Dermis blood vessel endothelial cell (primary cell): ENCODE data around the gene PDE10A. TPM values are rescaled to one million over a fixed set of nuclear protein-coding genes. Genes with fewer than 3 reads are reported as not detected.
"Not testable (repeated sequence)": the region's sequence is repeated elsewhere in the genome, so short reads cannot be mapped to it uniquely, and the experiment has no call there.

ENCODE experiments used
- DNase-seq: peaks from one replicate; pipeline ENCODE4 v3.0.0; 2010
- total RNA-seq: library from RNA; depleted of rRNA; stranded (reverse); fragments of >200 nt; gene quantifications from 2 replicates; pipeline ENCODE4 v1.2.3, GENCODE V29; 2014

PDE10A gene
- total RNA-seq, 1 donor from 2014 or later = 9.7 TPM

GRCh38 chr6:165519316-165519715, 143.7 kb downstream of the PDE10A start:
- DNase-seq = no peak

DNA sequence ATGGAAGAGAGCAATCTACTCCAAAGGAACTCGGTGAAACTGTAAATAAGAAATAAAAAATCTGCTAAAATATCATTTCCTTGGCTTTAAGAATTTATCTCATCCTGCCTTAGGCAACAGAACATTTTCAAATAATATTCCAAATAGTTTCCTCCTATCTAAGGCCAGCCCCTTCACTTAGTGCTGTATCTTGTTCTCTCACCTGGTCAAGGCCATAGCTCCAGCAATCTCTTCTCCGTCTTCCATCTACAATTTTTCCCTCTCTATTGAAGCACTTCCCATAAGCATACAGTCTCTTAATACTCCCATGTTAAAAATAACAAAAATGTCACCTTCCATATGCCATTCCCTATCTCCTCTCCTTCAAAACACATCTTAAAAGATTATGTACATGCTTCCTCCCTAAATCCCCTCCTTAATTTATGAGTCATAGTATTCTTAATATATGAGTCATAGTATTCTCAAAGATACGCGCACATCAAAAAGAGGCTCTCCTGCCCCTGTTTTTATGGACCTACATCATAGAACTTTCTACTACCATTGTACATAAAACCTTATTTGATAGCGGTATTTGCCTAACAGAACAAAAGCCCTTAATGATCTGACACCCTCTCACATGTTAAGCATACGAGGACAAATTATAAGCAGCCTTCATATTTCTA, 146.9 kb downstream of the PDE10A start:
- peak; percentile 63 for DNase-seq

- DNase-seq = no peak
Observed at GRCh38 chr6:165514621-165515020, 148.4 kb downstream of the PDE10A start.

- no peak for DNase-seq
Observed at GRCh38 chr6:165511807-165512206, 151.2 kb downstream of the PDE10A start.

DNA sequence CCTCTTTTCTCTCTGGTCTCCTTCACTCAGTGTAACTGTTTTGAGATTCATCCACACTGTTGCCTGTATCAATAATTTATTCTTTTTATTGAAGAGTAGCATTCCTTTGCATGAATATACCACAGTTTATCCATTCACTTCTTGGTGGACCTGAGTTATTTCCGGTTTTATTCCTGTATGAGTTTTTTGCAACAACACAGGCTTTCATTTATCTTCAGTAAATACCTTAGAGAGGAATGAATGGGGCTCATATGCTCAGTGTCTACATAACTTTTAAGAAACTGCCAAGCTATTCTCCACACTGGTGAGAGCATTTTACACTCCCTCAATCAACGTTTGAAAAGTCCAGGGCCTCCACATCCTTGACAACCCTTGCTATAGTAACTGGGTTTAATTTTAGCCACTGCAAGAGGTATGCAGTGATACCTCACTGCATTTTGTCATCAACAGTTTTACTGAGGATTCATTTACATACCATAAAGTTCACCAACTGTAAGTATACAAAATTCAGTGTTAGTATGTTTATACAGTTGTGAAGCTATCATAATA, 154.6 kb downstream of the PDE10A start:
- no peak for DNase-seq

- DNase-seq = no peak
Observed at GRCh38 chr6:165506657-165507056, 156.4 kb downstream of the PDE10A start.

- DNase-seq = not testable (repeated sequence)
Observed at GRCh38 chr6:165500214-165500907, 162.7 kb downstream of the PDE10A start.

DNA sequence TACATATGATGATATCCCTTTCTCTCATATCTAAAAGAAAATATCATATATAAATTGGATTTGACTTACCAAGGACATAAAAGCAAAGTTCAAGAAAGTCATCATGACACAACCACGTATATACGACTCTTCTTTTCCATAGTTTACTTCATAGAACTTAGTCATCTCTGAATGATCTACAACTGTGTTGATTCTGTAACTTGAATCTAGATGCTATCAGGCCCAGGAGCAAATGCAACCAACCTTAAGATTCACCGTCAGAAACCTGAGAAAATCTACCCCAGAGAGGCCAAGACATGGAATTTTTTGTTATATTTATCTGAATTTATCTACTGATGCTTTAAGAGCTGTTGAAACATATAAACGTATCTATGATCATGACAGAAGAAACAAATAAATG, 165.6 kb downstream of the PDE10A start:
- DNase-seq = no peak

- no peak for DNase-seq
Observed at GRCh38 chr6:165488624-165489295, 174.3 kb downstream of the PDE10A start.

- DNase-seq = no peak
Observed at GRCh38 chr6:165487950-165488349, 175.1 kb downstream of the PDE10A start.

- no peak for DNase-seq
Observed at GRCh38 chr6:165487347-165487746, 175.7 kb downstream of the PDE10A start.

DNA sequence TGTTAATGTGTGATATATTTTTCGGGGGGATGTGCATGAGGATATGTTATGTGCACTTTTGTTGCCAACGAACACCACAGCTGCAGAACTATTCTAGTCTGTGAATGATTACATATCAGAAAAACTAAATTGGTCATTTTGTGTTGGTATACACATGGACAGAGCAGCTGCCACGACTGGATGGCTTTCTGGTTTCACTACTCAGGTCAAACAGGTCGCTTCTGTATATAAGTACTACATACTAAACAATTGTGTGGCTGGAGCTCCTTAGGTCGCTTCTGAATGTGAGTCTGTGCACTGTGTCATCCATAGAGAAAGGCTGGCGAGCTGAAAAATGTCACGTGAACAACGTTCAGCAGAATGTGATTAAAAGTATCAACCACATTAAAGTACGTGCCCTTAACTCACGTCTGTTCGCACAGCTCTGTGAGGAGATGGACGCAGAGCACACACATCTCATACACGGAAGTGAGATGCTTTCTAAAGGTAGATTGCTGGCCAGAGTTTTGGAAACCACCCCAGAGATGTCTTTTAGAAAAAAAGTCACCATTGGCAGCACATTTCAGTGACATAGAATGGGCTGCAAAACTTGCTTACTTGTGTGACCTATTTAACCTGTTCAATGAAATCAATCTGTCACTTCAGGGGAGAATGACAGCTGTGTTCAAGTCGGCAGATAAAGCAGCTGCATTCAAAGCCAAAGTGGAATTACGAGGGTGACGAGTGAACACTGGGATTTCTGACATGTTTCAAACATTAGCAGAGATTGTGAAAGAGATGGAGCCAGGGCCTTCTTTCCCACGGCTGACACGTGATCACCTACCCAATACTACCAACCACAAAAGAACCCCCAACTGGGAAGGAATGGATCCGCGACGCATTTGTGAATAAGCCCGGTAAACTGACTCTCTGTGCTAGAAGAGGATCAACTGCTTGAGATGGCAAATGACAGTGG, 176.6 kb downstream of the PDE10A start:
- DNase-seq = no peak

- DNase-seq = no peak
Observed at GRCh38 chr6:165484178-165484889, 178.7 kb downstream of the PDE10A start.

GRCh38 chr6:165481921-165482320, 181.1 kb downstream of the PDE10A start:
- no peak for DNase-seq

DNA sequence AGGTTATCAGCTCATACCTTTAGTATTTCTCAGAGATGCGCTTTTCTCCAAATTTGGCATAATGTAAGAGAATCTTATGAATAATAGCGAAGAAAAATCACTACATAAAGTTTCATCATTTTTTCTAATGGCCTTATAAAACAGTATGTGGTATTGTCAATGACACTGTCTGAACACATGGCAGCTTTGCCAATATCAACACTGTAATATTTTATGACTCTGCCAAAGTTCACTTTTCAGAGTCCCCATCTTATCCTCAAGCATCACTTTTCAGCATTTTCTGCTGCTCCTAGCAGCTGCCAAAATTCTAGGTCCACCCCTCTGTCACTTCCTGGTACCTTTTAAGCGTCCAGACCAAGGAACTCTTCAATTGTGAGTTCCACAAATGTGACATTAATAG, 182.1 kb downstream of the PDE10A start:
- DNase-seq = no peak

DNA sequence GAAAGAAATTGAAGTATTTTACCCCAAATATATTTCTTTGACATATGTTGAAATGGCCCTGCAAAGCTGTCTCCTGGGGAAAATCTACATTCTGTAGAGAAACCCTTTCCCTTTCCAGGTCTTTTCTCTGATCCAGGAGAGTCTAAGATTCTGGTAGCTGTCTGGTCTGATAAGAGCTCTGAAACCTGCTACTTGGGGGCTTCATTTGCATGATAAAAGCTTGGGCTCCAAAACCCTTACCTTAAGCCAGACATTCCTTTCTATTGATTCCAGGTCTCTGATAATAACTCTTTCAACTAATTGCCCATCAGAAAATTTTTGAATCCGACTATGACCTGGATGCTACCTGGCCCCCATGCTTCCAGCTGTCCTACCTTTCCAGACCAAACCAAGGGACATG, 184.5 kb downstream of the PDE10A start:
- no peak for DNase-seq

- no peak for DNase-seq
Observed at GRCh38 chr6:165469483-165469882, 193.6 kb downstream of the PDE10A start.

- DNase-seq = no peak
Observed at GRCh38 chr6:165468340-165469235, 194.5 kb downstream of the PDE10A start.

DNA sequence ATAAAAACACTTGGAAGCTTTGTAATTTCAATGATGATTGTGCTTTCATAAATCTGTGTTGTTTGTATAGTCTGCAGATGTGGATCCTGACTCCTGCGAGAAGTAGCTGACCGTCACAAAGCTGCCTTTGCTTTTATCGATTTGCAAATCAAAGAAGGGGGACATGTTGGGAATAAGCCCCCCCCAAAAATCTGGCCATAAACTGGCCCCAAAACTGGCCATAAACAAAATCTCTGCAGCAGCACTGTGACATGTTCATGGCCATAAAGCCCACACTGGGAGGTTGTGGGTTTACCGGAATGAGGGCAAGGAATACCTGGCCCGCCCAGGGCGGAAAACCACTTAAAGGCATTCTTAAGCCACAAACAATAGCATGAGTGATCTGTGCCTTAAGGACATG, 199.5 kb downstream of the PDE10A start:
- DNase-seq = not testable (repeated sequence)

- DNase-seq = peak; percentile 34
Observed at GRCh38 chr6:165459605-165460301, 203.3 kb downstream of the PDE10A start.
